ENCODE measurements around the gene SULT2B1. TPM values are rescaled to one million over a fixed set of nuclear protein-coding genes. Genes with fewer than 3 reads are reported as not detected.

The SULT2B1 gene
- total RNA-seq, 4 donors from 2014 or later, result 1.0 TPM; not detected in 3

- 90% methylated on average over 5 of the region's 5 CpGs for WGBS
- H3K4me3 ChIP-seq, result no peak overlapping the region
- H3K36me3 ChIP-seq, result no peaks in the 10 kb centered on the region
- intact Hi-C loops (cut with DNase I), result no loop called here
- TF ChIP-seq, protein P1, sequence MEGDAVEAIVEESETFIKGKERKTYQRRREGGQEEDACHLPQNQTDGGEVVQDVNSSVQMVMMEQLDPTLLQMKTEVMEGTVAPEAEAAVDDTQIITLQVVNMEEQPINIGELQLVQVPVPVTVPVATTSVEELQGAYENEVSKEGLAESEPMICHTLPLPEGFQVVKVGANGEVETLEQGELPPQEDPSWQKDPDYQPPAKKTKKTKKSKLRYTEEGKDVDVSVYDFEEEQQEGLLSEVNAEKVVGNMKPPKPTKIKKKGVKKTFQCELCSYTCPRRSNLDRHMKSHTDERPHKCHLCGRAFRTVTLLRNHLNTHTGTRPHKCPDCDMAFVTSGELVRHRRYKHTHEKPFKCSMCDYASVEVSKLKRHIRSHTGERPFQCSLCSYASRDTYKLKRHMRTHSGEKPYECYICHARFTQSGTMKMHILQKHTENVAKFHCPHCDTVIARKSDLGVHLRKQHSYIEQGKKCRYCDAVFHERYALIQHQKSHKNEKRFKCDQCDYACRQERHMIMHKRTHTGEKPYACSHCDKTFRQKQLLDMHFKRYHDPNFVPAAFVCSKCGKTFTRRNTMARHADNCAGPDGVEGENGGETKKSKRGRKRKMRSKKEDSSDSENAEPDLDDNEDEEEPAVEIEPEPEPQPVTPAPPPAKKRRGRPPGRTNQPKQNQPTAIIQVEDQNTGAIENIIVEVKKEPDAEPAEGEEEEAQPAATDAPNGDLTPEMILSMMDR (IDR thresholded peaks at IDR 0.05), result no peak
- TF ChIP-seq POLR2AphosphoS5 (IDR thresholded peaks at IDR 0.05), result no peak
- TF ChIP-seq POLR2A (IDR thresholded peaks at IDR 0.05; ENCODE audit: low read depth), result no peak
- no peak for TF ChIP-seq EP300 (IDR thresholded peaks at IDR 0.05)
- peaks cover 0 to 4% (median 0%) of the 10 kb centered on the region in 4 donors for H3K27me3 ChIP-seq
- no peak overlapping the region for H3K27ac ChIP-seq (replicated peaks in 1 of 4)
- H3K4me1 ChIP-seq, result no peaks in the 10 kb centered on the region
- H3K9me3 ChIP-seq, result peaks cover 0 to 48% (median 42%) of the 10 kb centered on the region in 4 donors
- DNase-seq (ENCODE audit: extremely low spot score), result no peak
These were observed 27.2 kb upstream of the SULT2B1 start for GRCh38 chr19:48524732-48525131.

GRCh38 chr19:48529156-48529555 lies 22.8 kb upstream of the SULT2B1 start:
- no peak overlapping the region for H3K4me3 ChIP-seq
- WGBS, result 100% methylated on average over 4 of the region's 4 CpGs
- no peak for DNase-seq (ENCODE audit: extremely low spot score)
- H3K4me1 ChIP-seq, result no peaks in the 10 kb centered on the region
- no peaks in the 10 kb centered on the region for H3K36me3 ChIP-seq
- TF ChIP-seq, protein P1 (IDR thresholded peaks at IDR 0.05), result no peak
- TF ChIP-seq POLR2A (IDR thresholded peaks at IDR 0.05; ENCODE audit: low read depth) (no peak), EP300 (IDR thresholded peaks at IDR 0.05) (no peak), POLR2AphosphoS5 (IDR thresholded peaks at IDR 0.05) (no peak)
- H3K9me3 ChIP-seq, result peaks cover 0 to 48% (median 39%) of the 10 kb centered on the region in 4 donors
- peaks cover 0 to 33% (median 0%) of the 10 kb centered on the region in 4 donors for H3K27me3 ChIP-seq
- no peak overlapping the region for H3K27ac ChIP-seq (replicated peaks in 1 of 4)
- intact Hi-C loops (cut with DNase I), result no loop called here

DNA sequence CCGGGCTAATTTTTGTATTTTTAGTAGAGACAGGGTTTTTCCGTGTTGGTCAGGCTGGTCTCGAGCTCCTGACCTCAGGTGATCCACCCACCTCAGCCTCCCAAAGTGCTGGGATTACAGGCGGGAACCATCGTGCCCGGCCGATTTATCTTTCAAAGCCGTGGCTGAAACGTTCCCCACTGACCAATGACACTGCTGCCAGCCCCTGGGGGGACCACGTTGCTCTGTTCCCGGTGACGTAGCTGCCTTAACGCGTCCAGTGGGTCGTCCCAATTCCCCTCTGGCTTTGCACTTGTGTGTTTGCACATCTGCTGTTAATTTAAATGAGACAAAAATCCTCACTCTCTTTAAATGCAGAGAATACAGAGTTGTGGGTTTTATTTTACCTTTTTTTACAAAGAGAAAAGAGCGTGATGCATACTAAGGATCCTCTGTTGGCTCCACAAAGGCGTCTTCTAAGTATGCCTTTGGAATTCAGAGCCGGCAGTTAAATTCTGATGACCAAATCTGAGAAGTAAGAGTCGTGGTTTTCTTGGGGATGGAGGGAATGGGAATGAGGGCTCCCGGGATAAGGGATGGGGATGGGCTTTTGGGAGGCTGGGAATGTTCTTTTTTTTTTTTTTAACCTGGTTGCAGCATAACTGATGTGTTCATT lies 21.8 kb upstream of the SULT2B1 start:
- no peak for DNase-seq (ENCODE audit: extremely low spot score)
- Histone ChIP-seq H3K36me3 (no peaks in the 10 kb centered on the region), H3K9me3 (peaks cover 0 to 43% (median 33%) of the 10 kb centered on the region in 4 donors), H3K27me3 (peaks cover 0 to 35% (median 0%) of the 10 kb centered on the region in 4 donors), H3K4me3 (no peak overlapping the region), H3K4me1 (no peaks in the 10 kb centered on the region), H3K27ac (replicated peaks in 1 of 4) (no peak overlapping the region)
- WGBS, result 69% methylated on average over 20 of the region's 20 CpGs
- no peak for TF ChIP-seq POLR2AphosphoS5 (IDR thresholded peaks at IDR 0.05)
- no peak for TF ChIP-seq POLR2A (IDR thresholded peaks at IDR 0.05; ENCODE audit: low read depth)
- TF ChIP-seq EP300 (IDR thresholded peaks at IDR 0.05), result no peak
- TF ChIP-seq, protein P1 (IDR thresholded peaks at IDR 0.05), result no peak
- intact Hi-C loops (cut with DNase I), result no loop called here

GRCh38 chr19:48530770-48531169 lies 21.2 kb upstream of the SULT2B1 start:
- Histone ChIP-seq H3K27ac (replicated peaks in 1 of 4) (no peak overlapping the region), H3K36me3 (no peaks in the 10 kb centered on the region), H3K27me3 (peaks cover 0 to 35% (median 0%) of the 10 kb centered on the region in 4 donors), H3K4me1 (no peaks in the 10 kb centered on the region), H3K4me3 (no peak overlapping the region), H3K9me3 (peaks cover 0 to 42% (median 33%) of the 10 kb centered on the region in 4 donors)
- WGBS, result 65% methylated on average over 6 of the region's 6 CpGs
- DNase-seq (ENCODE audit: extremely low spot score), result no peak
- TF ChIP-seq EP300 (IDR thresholded peaks at IDR 0.05), result no peak
- TF ChIP-seq, protein P1 (IDR thresholded peaks at IDR 0.05), result no peak
- no peak for TF ChIP-seq POLR2A (IDR thresholded peaks at IDR 0.05; ENCODE audit: low read depth)
- TF ChIP-seq POLR2AphosphoS5 (IDR thresholded peaks at IDR 0.05), result no peak
- intact Hi-C loops (cut with DNase I), result no loop called here

Data from esophagus muscularis mucosa (tissue), 4 donors.